DMS79 treated with DMSO at 0.1 percent for 48 hours (cell line): ENCODE measurements around the gene CD2AP.
"Not testable (repeated sequence)": the region's sequence is repeated elsewhere in the genome, so short reads cannot be mapped to it uniquely, and the experiment has no call there.

Experiments used
- DNase-seq: peaks from one replicate; lab custom pipeline; 2025; lab: John Stamatoyannopoulos, UW

Gene CD2AP

GRCh38 chr6:47634210-47635047 is 156.8 kb downstream of the CD2AP start:
- no peak for DNase-seq

- no peak for DNase-seq
Observed at GRCh38 chr6:47646689-47647088, 169.1 kb downstream of the CD2AP start.

- no peak for DNase-seq
Observed at GRCh38 chr6:47647188-47647587, 169.6 kb downstream of the CD2AP start.

DNA sequence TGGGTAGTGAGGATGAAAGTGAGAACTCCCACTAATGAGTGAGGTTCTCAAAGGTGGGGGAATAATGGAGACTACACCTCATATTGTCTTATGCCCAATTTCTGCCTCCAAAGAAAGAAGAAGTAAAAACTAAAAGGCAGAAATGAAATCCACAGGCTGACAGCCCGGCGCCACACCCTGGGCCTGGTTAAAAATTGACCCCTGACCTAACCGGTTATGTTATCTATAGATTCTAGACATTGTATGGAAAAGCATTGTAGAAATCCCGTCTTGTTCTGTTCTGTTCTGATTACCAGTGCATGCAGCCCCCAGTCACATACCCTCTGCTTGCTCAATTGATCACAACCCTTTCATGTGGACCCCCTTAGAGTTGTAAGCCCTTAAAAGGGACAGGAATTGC is 170.0 kb downstream of the CD2AP start:
- not testable (repeated sequence) for DNase-seq

DNA sequence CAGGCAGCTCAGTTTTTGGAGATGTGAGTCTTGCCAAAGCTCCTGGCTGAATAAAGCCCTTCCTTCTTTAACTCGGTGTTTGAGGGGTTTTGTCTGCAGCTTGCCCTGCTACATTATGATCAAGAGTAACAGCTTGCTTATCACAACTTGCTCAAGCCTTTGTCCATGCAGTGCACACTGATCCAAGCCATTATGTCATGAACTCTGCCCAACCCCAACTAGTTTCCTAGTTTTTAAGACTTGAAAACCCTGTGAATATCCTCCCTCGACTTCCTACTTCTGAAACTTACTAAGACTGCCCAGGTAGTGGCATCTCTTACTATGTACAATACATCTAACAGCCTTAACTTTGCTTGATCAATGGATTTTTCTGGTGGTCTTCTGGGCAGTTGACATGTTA is 170.4 kb downstream of the CD2AP start:
- no peak for DNase-seq

DNA sequence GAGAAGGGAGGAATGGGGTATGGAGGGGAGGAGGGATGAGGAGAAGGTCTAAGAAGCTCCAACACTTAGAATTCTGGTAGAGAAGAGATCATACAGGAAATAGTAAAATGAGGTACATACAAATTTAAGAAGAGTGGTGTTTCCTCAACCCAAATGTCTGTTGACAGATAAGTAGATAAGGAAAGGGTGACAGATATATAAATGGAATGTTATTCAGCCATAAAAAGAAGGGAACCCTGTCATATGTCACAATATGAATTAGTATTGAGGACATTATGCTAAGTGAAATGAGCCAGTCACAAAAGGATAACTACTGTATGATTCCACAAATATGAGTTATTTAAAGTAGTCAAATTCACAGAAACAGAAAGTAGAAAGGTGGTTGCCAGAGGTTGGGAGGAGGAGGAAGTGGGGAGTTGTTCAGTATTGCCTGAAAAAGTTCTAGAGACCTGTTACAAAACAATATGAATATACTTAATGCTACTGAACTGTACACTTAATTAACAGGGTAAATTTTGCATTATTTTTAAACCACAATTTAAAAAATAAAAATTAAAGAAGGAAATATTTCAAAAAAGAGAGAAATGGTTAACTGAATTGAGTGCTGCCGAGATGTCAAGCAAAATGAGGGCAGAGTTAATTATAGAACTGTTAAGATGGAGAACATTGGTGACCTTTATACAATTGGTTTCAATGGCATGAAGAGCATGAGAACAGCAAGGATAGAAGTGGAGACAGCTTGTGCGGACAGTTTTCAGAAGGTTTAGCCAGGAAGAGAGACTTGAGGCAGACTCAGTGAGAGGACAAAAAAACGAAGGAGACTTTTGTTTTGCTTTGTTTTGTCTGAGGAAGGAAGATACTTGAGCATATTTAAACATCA is 173.2 kb downstream of the CD2AP start:
- no peak for DNase-seq

GRCh38 chr6:47651505-47651944 is 173.9 kb downstream of the CD2AP start:
- DNase-seq: no peak

GRCh38 chr6:47653706-47654105 is 176.1 kb downstream of the CD2AP start:
- DNase-seq: no peak

GRCh38 chr6:47654255-47654654 is 176.7 kb downstream of the CD2AP start:
- DNase-seq: no peak

DNA sequence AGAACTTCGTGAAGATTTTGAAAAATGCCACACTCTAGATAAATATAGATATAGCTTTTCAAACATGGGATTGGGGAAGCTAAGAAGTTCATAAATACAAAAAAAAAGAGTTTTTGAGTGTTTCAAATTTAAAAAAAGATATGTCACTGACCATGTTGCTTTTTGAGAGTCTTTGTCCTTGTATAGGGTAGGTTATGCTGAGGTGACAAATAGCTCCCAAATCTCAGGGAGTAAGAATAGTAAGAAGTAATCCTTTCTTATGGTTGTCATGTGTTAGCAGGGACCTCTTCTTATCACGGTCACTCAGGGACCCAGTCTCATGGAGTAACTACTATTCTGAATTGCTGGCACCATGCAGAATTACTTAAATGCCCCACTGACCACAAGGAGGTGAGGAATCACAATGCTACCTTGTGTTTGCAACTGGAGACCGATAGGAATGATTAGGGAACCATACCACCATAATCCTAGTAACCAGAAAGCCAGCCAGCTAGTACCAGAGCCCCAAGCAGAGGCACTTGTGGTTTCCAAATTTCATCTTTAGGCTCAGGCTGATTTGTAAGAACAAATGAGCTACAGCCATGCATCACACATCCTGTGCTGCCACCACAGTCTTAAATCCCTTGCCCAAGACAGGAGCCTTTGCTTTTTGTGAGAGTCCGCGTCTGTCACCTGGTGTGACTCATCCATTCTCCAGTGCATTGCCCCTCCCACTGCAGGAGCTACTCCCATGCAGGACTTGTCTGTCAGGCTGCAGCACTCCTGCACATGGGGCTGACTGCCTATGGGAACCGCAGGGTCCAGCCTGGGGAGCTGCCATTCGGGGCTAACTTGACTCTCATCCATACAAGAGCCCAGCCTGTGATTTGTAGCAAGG is 178.4 kb downstream of the CD2AP start:
- DNase-seq: no peak

DNA sequence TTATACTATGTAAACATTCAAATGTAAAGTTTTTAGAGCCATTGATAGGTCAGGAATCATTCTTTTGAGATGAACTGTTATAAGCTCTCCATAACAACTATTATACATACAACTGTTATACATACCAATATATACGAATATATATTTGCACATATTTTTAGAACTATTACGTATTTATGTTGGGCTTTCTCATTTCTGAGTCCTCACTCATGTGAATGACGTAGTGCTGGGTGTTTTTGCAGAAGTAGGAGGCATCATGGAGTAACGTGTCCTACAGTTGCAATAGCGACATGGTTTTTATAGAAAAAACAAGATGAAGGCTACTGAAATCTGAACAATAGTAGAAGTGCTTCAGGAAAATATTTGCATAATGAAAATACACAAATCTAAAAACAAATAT is 184.4 kb downstream of the CD2AP start:
- no peak for DNase-seq

GRCh38 chr6:47663462-47664216 is 186.1 kb downstream of the CD2AP start:
- no peak for DNase-seq

DNA sequence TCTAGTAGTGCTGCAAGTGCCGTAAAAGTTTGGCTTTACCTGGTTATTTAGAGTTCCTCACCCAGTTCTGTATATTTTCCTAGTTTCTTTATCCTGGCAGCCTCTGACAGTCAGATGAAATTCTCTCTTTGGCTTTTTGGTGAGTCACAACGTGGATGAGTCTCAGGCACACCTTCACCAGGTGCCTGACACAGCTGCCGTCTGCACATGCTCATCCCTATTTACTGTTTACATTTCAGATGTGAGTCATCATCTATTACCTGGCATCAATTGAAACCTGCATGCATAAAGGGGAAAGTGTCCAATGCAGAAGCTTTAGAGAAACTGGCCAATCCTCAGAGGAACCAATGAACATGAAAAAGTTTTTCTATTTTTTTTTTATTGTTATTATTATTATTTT is 187.5 kb downstream of the CD2AP start:
- no peak for DNase-seq

DNA sequence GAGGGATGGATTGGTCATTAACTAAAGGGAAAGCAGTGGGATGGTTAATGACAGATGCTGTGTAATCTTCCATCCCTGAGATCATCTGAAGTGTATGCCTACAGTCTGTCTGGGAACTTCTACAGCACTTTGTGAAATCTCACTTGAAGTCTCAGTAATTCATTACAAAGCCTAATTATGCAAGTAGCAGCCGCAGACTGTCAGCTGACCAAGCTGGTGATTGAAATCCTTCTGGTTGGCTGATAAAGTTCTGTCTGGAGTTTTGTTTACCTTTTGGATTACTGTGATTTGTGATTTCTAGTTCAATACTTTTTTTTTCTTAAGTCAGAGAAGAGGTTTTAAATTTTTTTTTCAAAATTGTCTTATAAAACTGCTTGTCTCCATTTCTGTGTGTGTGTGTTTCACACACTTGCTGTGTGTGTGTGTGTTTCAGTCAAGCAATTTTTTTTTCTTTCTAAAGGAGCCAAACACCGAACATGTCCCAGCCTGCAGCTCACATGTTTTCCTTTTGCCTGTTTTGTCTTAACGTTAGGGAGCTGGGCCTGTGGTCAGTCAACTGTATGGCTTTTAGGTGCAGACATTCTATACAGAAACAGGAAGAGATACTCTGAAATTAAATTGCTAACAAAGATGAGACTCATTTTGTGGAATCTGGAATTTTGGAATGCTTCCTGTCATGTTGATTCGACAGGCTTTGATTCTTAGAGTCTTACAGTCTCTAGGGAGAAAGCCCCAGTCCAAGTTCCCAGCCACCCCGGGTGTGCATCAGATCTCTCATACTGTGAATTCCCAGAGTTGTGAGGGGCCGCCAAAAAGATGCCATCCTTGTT is 192.3 kb downstream of the CD2AP start:
- no peak for DNase-seq

DNA sequence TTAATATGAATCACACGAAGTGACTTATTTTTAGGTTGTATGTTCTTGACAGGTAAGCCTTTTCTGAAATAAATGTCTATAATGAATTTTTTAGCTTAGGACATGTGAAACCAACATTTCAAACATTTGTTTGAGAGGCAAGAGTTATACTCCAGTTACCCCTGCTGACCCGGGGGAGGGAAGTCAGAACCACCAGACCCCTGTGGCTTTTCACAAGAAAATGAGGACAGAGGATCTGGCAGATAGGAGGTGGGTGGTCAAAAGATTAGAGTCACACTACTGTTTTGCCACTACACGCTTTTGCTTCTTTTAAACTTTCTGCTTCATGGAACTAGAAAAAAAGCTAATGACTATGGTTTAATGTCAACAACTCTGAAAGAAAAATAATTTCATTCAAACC is 193.3 kb downstream of the CD2AP start:
- no peak for DNase-seq

DNA sequence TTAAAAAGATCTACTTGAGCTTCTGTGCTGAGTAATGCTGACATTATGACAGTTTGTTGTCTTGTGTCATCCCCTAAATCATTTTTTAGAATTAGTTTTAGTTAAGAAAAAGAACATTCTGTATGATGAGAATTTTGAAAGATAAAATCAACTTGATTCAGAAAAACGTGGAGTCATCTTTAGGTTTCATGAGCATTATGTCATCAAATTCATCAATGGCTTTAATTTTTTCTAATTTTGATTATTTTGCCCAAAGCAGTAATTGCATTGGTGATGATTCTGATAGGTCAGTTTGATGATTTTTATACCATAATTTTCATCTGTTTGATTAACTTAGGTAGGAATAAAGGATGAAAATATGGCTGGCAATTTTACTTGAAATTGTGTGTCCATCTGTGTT is 194.2 kb downstream of the CD2AP start:
- DNase-seq: no peak

DNA sequence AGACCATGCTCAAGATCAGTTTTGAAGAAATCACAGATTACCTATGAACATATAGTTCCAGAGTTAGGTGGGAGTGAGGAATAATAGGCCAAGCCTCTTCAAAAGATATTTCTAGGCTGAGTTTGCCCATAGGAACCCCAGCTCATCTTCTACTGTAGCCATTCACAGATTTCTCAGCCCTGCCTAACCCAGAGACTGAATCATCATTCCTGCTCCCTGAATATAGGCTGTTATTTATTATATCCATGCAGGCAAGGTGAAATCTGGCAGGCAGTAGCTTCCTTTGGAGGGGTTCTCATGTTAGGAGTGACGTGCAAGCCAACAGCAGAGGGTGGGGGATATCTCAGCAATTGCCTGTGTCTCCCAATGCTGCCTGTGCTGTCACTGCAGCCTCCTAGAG is 195.2 kb downstream of the CD2AP start:
- DNase-seq: no peak

- no peak for DNase-seq
Observed at GRCh38 chr6:47674673-47675072, 197.1 kb downstream of the CD2AP start.
